PC-3 (cell line): ENCODE measurements around the gene CPVL. TPM values are rescaled to one million over a fixed set of nuclear protein-coding genes. Genes with fewer than 3 reads are reported as not detected.

Source experiments
- ATAC-seq: fragments of 200-7000 bp; cut with Tn5 transposase; 2 replicates; pipeline ENCODE4 v1.9.1; 2020; ENCODE audit warnings: mild to moderate bottlenecking, moderate library complexity
- BruUV-seq: library from RNA; stranded (reverse); fragments of 400-500 nt; replicated peaks from 2 replicates; lab custom pipeline; 2021; lab: Mats Ljungman, UMichigan
- CTCF ChIA-PET: fragments of 300-600 bp; sonication (Branson Sonifier 250); formaldehyde crosslinking; loops from one replicate; lab custom pipeline; 2022; ENCODE audit warnings: antibody characterized with exemption; lab: Charles Lee
- POLR2A ChIA-PET: fragments of 300-600 bp; sonication (Branson Sonifier 250); formaldehyde crosslinking; loops from one replicate; lab custom pipeline; 2022; ENCODE audit warnings: antibody characterized with exemption; ENCODE audit not compliant: unreplicated experiment; lab: Charles Lee
- DNase-seq: peaks from one replicate; pipeline ENCODE4 v3.0.0-alpha.2; 2015
- H2AFZ ChIP-seq: fragments of 300-600 bp; sonication (generic); 2 replicates; pipeline ENCODE4 v1.6.0; 2016; ENCODE audit warnings: antibody characterized with exemption, low read length
- H3F3A ChIP-seq: fragments of 300-600 bp; sonication (generic); one replicate; pipeline ENCODE4 v1.6.0; 2017; ENCODE audit warnings: antibody characterized with exemption, low read length, control low read depth, mild to moderate bottlenecking; ENCODE audit not compliant: unreplicated experiment
- H3K27ac ChIP-seq: fragments of 300-600 bp; sonication (generic); 2 replicates; pipeline ENCODE4 v1.5.1; 2016; ENCODE audit warnings: mild to moderate bottlenecking, low read length
- H3K27me3 ChIP-seq: fragments of 300-600 bp; sonication (generic); 2 replicates; pipeline ENCODE4 v1.6.1; 2016; ENCODE audit warnings: low read length, mixed read lengths
- H3K36me3 ChIP-seq: fragments of 300-600 bp; sonication (generic); 2 replicates; pipeline ENCODE4 v1.6.1; 2016; ENCODE audit warnings: low read depth, mixed run types, low read length, mixed read lengths
- H3K4me1 ChIP-seq: fragments of 300-600 bp; sonication (generic); 2 replicates; pipeline ENCODE4 v1.5.1; 2016; ENCODE audit warnings: low read length; ENCODE audit not compliant: insufficient read depth
- H3K4me2 ChIP-seq: fragments of 300-600 bp; sonication (generic); 2 replicates; pipeline ENCODE4 v1.6.0; 2016; ENCODE audit warnings: low read length
- H3K4me3 ChIP-seq: fragments of 300-600 bp; sonication (generic); 2 replicates; pipeline ENCODE4 v1.5.1; 2016; ENCODE audit warnings: mild to moderate bottlenecking, low read length, mixed read lengths
- H3K79me2 ChIP-seq: fragments of 300-600 bp; sonication (generic); 2 replicates; pipeline ENCODE4 v1.6.1; 2017; ENCODE audit warnings: low read length, mixed read lengths
- H3K9ac ChIP-seq: fragments of 300-600 bp; sonication (generic); 2 replicates; pipeline ENCODE4 v1.6.0; 2016; ENCODE audit warnings: mild to moderate bottlenecking, low read length
- H3K9me2 ChIP-seq: fragments of 300-600 bp; sonication (generic); replicated peaks from 2 replicates; pipeline ENCODE4 v1.6.1; 2016; ENCODE audit warnings: mixed run types, low read length, mixed read lengths
- H3K9me3 ChIP-seq: fragments of 300-600 bp; sonication (generic); 2 replicates; pipeline ENCODE4 v1.6.1; 2016; ENCODE audit warnings: low read length, mixed read lengths
- H4K20me1 ChIP-seq: fragments of 300-600 bp; sonication (generic); 2 replicates; pipeline ENCODE4 v1.6.1; 2016; ENCODE audit warnings: low read length, mixed read lengths
- CTCF ChIP-seq: fragments of 300-600 bp; sonication (generic); conservative IDR thresholded peaks from 2 replicates; pipeline ENCODE4 v1.5.1; 2017; ENCODE audit warnings: antibody characterized with exemption, low read depth, mild to moderate bottlenecking, low read length
- EZH2 ChIP-seq: fragments of 300-600 bp; sonication (generic); IDR thresholded peaks from one replicate; pipeline ENCODE4 v1.6.1; 2017; ENCODE audit warnings: antibody characterized with exemption, mild to moderate bottlenecking, low read length; ENCODE audit not compliant: unreplicated experiment
- EZH2phosphoT487 ChIP-seq: fragments of 300-600 bp; sonication (generic); IDR thresholded peaks from 2 replicates; pipeline ENCODE4 v1.6.1; 2018; ENCODE audit warnings: mild to moderate bottlenecking, antibody characterized with exemption, low read length, borderline replicate concordance
- intact Hi-C: fragments of 100-400 bp; cut with micrococcal nuclease; formaldehyde crosslinking; loops from 2 replicates; pipeline ENCODE4 v1.9.0; 2023
- total RNA-seq: library from RNA; depleted of rRNA; stranded (reverse); fragments of >200 nt; gene quantifications from 2 replicates; pipeline ENCODE4 v1.2.3, GENCODE V29; 2014

The CPVL gene
- total RNA-seq, 1 experiment from 2014 or later = 14.7 TPM

GRCh38 chr7:29146888-29147609 is 712 bp upstream of the CPVL start:
- Histone ChIP-seq H3K9me2 (no peaks in the 10 kb centered on the region), H3K27ac (peak overlapping the region; percentile 13; the same call in 1 of the 2 replicates), H3K4me3 (peak overlapping the region; percentile 73), H3F3A (no peaks in the 10 kb centered on the region), H3K36me3 (no peaks in the 10 kb centered on the region), H3K79me2 (no peaks in the 10 kb centered on the region), H4K20me1 (no peaks in the 10 kb centered on the region), H3K4me2 (peak overlapping the region; percentile 92), H2AFZ (peak overlapping the region; percentile 95), H3K4me1 (peaks cover 17% of the 10 kb centered on the region), H3K9me3 (no peaks in the 10 kb centered on the region), H3K9ac (peak overlapping the region; percentile 72), H3K27me3 (no peaks in the 10 kb centered on the region)
- intact Hi-C loops = loop anchor here (2.0 to 10.0 kb wide), 4 partner anchors 26 to 458 kb away; no protein-coding TSS in a partner anchor
- TSS peak; percentile 77 for BruUV-seq
- no peak for TF ChIP-seq EZH2phosphoT487
- TF ChIP-seq EZH2 = no peak
- peak; percentile 29; the same call in 1 of the 2 replicates for TF ChIP-seq CTCF
- peak; percentile 64 for ATAC-seq
- CTCF ChIA-PET = interaction anchor here (0.6 to 1.1 kb wide), 2 partner anchors 33 to 42 kb away, joined by 4 to 6 read pairs; no protein-coding TSS in a partner anchor
- POLR2A ChIA-PET = no interaction called here
- peak; percentile 66 for DNase-seq

- Histone ChIP-seq H3K9me3 (no peaks in the 10 kb centered on the region), H2AFZ (peak overlapping the region; percentile 95), H3K27ac (no peak overlapping the region), H3F3A (no peaks in the 10 kb centered on the region), H3K4me2 (peak overlapping the region; percentile 92), H3K79me2 (no peaks in the 10 kb centered on the region), H3K4me3 (peak overlapping the region; percentile 73), H3K9ac (peak overlapping the region; percentile 72), H3K4me1 (peaks cover 22% of the 10 kb centered on the region), H4K20me1 (no peaks in the 10 kb centered on the region), H3K9me2 (no peaks in the 10 kb centered on the region), H3K36me3 (no peaks in the 10 kb centered on the region), H3K27me3 (no peaks in the 10 kb centered on the region)
- no TSS peak for BruUV-seq
- DNase-seq (no peak), ATAC-seq (no peak)
- ChIA-PET CTCF (interaction anchor here (0.7 kb wide), 1 partner anchor 44 kb away, joined by 4 read pairs; no protein-coding TSS in a partner anchor), POLR2A (interaction anchor here (0.6 to 0.7 kb wide), 2 partner anchors 111 to 927 kb away, joined by 3 read pairs; no protein-coding TSS in a partner anchor)
- intact Hi-C loops = loop anchor here (2.0 to 10.0 kb wide), 4 partner anchors 25 to 459 kb away; no protein-coding TSS in a partner anchor
- TF ChIP-seq EZH2phosphoT487 (no peak), CTCF (no peak), EZH2 (no peak)
Measured at GRCh38 chr7:29145553-29146056, 732 bp downstream of the CPVL start.
